GM21825 (cell line): ENCODE results near the gene BBC3.

Experiments used
- ATAC-seq: cut with Tn5 transposase; IDR thresholded peaks from one replicate; pipeline ENCODE4 v1.9.1; 2021; ENCODE audit warnings: mild to moderate bottlenecking, moderate library complexity; ENCODE audit not compliant: unreplicated experiment

Gene BBC3

DNA sequence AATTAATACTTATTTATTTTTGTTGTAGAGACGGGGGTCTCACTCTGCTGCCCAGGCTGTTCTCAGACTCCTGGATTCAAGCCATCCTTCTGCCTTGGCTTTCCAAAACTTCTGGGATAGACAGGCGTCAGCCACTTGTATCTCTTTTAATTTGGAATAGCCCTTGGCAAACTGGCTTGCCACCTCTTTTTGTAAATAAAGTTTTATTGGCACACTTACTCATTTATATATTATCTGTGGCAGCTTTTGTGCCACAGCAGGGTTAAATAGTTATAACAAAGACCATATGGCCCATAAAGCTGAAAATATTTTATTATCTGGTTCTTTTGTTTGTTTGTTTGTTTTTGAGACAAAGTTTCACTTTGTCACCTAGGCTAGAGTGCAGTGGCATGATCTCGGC lies 30.5 kb downstream of the BBC3 start:
- ATAC-seq = no peak

DNA sequence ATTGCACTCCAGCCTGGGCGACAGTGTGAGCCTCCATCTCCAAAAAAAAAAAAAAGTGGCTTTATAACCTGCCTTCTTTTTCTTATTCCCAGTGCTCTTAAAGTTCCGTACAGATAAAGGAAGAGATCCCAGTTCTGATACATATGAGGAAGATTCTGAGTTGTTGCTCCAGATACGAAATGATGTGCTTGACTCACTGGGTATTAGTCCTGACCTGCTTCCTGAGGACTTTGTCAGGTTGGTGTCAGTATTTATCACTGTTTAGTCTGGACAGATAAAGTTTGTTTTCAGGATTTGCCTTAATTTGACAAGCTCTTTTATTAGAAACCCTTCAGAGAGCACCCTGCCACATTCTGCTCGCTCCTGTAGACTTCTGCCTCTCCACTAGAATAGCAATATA lies 33.9 kb downstream of the BBC3 start:
- no peak for ATAC-seq

DNA sequence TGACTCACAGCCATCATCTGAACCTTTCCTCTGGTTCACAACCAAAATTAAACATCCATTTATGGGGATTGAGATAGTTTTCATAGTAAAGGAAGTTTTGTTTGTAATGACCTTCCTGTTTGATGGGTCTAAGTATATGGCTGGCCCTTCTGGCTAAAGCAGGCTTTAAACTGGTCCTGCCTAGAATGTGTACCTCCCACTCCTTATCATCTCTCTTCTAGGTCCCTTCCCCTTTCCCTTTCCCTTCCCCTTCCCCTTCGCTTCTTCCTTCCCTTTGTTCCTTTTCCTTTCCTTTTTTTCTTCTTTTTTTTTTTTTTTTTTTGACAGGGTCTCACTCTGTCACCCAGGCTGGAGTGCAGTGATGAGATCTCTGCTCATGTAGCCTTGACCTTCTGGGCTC lies 35.6 kb downstream of the BBC3 start:
- ATAC-seq = no peak

DNA sequence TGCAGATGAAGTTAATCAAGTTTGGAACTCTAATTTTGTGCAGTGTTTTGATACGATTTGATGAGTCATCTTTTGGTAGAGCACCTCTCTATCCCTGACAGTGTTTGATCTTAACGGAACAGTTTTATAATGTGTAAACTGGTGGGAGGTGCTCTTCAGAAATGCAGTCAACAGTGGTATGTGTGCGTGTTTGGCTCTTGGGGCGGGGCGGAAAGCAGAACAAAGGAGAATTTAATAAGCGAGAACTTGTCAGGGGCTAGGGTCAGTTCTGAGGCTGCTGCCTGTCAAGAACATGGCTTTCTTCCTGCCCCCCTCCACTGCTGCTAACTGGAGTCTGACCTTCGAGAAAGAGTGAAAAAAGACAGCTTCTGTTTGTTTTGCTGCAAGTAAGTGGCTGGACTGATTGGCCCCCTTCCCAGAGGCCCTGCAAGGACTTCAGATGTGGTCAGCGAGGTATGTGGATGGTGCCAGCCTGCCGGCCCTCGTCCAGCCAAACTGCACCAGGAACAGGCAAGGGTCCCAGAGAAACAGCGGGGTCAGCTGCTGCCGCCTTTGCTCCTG lies 40.8 kb downstream of the BBC3 start:
- no peak for ATAC-seq

DNA sequence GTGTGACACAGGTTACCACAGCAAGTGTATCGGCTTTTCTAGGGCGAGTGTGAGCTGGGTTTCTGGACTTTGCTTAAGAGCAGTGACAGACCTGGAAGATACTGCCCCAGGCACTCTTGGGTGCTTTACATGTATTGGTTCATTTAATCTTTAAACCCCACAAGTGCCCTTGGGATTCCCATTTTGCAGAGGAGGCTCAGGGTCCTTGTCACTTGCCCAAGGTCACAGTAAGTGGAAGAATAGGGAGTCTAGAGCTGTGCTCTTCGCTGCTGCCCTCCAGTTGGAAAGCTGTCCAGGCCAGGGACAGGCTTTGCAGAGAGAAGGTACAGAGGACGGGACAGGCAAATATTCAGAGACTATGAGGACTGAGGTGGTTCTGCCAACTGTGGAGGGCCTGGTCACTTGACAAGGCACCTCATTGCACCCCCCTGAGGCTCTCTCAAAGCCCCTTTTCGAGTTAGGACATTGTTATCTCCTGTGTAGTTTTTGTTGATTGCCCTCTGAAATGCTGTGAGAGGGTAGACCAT lies 42.4 kb downstream of the BBC3 start:
- no peak for ATAC-seq

DNA sequence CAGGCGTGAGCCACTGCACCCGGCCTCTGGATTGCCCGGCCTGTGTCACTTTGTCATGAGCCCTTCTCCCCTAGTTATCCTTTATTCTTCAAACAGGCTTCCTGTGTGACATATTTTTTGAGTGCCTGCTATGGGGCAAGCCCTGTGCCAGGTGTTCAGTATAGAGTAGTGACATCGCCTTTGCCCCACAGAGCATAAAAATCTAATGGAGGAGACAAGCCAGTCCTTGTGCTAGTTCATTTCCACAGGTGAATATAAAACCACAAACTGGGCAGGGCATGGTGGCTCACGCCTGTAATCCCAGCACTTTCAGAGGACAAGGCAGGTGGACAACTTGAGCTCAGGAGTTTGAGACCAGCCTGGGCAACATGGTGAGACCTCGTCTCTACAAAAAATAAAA lies 43.2 kb downstream of the BBC3 start:
- ATAC-seq = no peak

DNA sequence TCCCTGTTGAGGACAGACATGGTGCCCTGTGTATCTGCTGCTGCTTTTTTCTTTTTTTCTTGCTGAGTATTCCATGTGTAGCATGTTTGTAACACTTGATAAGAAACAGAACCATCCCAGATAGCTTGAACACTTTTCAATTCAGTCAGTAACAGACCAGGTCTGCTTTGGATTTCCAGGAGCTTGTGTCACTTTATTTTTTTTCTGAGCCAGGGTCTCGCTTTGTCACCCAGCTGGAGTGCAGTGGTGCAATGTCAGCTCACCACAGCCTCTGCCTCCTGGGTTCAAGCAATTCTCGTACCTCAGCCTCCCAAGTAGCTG lies 43.7 kb downstream of the BBC3 start:
- no peak for ATAC-seq

DNA sequence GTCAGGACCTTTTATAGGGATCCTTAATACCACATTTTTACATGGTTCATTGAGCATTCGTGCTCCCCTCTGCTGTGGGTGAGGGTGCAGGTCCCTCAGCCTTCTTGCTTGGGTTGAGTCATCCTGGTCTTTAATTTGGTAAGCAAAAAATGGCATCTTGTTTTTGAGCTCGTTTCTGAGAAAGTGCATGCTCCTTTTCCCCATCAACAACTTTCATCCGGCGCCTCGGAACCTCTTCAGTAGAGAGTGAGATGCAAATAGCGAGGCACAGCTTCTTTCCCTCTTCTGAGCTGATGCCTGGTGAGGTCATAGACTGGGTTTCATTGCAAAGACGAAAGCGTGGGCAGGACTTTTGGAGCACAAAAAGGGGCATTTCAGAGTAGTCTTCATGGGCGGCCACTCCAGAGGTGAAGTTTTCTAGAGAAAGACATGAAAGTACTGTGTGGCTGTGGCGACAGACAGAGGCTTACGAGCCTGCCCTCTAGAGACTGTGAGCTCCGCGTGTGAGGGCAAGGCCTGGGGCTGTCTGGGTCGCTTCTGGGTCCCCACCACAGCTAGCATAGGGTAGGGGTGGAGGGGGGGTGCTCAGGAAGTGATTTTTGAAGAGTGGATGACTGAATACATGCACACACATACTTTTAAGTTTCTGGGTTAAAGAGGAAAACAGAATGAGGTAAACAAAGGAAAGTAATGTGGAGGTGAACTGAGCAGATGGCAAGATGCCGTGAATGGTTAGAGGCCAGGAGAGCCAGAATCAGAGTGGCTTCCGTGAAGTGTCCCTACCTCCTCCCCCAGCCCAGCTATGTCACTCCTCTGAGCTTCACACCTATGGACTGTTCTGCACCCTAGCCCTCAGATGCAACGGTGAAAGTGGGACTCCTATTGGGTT lies 44.3 kb downstream of the BBC3 start:
- peak; percentile 83 for ATAC-seq

DNA sequence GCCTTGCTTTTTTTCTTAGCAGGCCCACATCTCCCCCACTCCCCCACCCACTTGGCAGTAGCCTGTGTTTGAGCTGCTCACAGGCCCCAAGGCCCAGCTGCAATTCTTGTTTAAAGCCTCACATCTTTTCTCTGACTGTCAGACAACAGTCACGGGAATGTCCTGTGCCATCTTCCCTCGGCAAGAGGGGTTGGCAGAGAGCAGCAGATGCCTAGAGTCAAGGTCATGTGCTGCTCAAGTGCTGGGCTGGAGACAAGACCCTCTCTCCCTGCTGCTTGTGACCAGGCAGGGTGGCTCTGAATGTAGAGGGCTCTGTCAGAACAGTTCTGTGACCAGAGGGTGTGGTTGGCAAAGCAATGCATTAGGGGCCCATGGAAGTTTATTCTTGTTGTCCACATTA lies 47.4 kb downstream of the BBC3 start:
- no peak for ATAC-seq

DNA sequence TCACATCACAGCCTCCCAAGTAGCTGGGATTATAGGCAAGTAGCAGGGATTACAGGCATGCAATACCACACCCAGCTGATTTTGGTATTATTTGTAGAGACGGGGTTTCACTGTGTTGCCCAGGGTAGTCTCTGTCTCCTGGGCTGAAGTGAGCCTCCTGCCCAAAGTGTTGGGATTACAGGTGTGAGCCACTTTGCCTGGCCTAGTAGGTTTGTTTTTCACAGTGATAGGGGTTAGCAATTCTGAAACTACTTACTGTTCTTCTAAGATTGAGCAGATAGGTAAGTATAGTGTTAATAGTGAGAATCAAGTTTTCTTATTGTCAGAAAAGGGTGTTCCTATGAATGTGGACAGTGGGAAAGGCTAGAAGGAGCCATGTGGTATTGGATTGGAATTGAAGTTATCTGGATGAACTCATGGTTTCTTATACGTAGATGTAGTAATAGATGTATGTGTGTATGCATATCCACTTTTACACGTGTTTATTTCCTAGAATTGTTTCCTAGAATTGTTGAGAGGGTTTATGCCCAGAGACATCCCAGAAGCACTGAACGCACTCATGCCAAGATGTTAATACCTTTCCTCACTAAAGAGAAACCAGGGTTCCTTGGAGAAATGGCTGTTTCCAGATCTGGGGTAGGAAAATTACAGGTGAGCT lies 51.2 kb downstream of the BBC3 start:
- ATAC-seq = no peak

DNA sequence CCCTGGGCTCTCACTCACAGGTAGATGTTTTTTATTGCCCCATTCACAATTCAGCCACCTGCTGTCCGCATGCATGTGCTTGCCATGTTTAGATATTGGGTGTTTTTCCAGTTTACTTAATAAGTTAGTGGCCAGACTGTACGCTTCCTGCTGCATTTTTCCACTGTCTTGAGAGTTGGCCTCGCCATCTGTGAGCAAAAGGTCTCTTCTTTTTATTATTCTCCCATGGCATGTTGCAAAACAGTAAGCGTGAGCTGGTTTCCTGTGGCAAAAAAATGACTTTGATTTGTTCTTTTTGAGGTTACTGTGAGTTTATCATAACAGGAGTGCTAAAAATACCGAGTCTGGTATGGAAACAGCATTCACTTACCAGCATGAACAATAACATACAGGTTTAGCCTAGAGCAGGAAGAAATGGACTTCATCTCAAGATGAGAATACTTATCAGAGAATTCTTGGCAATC lies 54.3 kb downstream of the BBC3 start:
- no peak for ATAC-seq

DNA sequence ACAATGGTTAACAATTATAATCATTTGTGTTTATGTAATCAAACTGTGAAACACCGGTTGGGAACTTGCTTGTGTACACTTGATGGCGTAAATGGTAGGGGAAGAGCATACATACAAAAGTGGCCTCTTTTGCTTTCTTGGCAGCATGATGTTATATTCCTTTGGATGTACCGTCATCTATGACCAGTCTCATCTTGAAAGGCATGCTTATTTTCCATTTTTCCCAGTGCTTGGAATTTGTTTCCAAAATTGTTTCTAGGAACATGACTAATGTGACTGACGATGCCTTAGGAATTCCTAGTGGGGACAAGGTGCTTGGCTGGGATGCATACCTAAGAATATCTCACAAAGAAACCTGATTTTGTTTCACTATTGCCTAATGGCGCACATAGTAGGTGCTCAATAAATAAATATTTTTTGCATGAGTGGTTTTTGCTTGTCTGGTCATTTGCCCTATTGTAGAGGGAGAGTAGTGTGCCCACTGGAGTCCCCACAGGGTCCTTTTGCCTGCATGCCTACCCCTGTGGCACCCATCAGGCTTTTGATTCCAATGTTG lies 54.9 kb downstream of the BBC3 start:
- no peak for ATAC-seq

DNA sequence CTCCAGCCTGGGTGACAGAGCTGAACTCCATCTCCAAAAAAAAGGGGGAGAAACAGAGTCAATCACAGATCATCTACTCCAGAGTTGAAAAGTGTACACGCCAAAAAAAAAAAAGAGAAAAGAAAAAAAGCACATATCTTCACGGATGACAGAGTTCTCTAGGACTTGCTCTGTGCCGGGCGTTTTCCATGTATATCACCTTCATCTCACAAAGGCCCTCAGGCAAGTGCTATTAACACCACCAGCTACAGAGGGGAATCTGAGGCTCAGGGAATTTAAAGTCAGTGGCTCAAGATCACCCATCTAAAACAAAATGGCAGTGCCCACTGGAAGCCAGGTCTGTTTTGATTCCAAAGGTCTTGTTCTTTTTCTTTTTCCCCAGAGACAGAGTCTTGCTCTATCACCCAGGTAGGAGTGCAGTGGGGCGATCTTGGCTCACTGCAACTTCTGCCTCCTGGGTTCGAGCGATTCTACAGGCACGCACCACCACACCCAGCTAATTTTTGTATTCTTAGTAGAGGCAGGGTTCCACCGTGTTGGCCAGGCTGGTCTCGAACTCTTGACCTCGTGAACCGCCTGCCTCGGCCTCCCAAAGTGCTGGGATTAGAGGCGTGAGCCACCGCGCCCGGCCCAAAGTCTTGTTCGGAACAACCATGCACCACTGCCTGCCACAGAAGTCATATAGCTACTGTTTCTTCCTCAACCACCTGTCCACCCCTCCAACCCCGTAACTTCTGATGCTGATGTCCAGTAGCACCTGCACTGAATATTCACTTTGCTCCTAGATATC lies 58.1 kb downstream of the BBC3 start:
- no peak for ATAC-seq
